Measurements from ENCODE around the gene HBM.
A peak's percentile ranks its signal among the peaks of the same experiment; 100 is the strongest.
"Not testable (repeated sequence)": the region's sequence is repeated elsewhere in the genome, so short reads cannot be mapped to it uniquely, and the experiment has no call there.

Gene HBM

GRCh38 chr16:188674-189073 is 22.9 kb downstream of the HBM start:
- peak; percentile 30 for DNase-seq

- DNase-seq, result no peak
These were observed 23.9 kb downstream of the HBM start for GRCh38 chr16:189604-190186.

GRCh38 chr16:191831-192230 is 26.1 kb downstream of the HBM start:
- no peak for DNase-seq

GRCh38 chr16:192686-193085 is 26.9 kb downstream of the HBM start:
- no peak for DNase-seq

- no peak for DNase-seq
These were observed 27.7 kb downstream of the HBM start for GRCh38 chr16:193441-193840.

GRCh38 chr16:194516-194915 is 28.7 kb downstream of the HBM start:
- DNase-seq, result no peak

GRCh38 chr16:200388-200787 is 34.6 kb downstream of the HBM start:
- no peak for DNase-seq

GRCh38 chr16:203246-203645 is 37.5 kb downstream of the HBM start:
- no peak for DNase-seq

GRCh38 chr16:204046-204445 is 38.3 kb downstream of the HBM start:
- not testable (repeated sequence) for DNase-seq

GRCh38 chr16:209359-209758 is 43.6 kb downstream of the HBM start:
- DNase-seq, result not testable (repeated sequence)

GRCh38 chr16:211631-212180 is 45.9 kb downstream of the HBM start:
- not testable (repeated sequence) for DNase-seq

- no peak for DNase-seq
These were observed 47.2 kb downstream of the HBM start for GRCh38 chr16:212999-213398.

Measured in activated CD4-positive, alpha-beta T cell treated with anti-CD3 and anti-CD28 coated beads, Interleukin-10, Interleukin-2, amounts not matched to agents 100 ng/mL and 50 ng/mL, durations not matched to agents 16 hours and 8 hours (primary cell).